ENCODE results near the gene HTR4.

Gene HTR4

DNA sequence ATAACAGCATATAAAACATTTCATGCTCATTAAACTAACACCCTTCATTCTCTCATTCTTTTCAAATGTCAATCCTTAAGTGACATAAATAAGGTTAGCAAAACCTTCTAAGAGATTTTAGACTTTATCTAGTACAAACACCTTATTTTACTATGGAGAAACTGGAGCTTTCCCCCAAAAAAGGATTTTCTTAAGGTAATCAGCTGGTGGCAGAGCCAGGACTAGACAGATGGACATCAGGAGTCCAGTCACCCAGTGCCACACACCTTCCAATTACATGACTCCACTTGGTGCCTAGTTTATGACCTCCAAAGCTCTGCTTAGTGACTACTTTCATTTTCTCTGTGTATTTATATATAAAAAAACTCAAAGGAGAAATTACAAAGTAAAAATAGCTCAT, 70.2 kb downstream of the HTR4 start:
- Histone ChIP-seq H3K36me3 (ENCODE audit: control insufficient read depth, insufficient read depth, low read length) (no peaks in the 10 kb centered on the region), H3K4me3 (ENCODE audit: low read length) (no peak overlapping the region), H3K9me3 (ENCODE audit: control insufficient read depth, low read length) (no peaks in the 10 kb centered on the region), H3K9ac (ENCODE audit: low read length) (no peak overlapping the region), H3K4me1 (ENCODE audit: control insufficient read depth, insufficient read depth, low read length) (no peaks in the 10 kb centered on the region), H3K27me3 (ENCODE audit: control insufficient read depth, insufficient read depth, low read length) (no peaks in the 10 kb centered on the region)

DNA sequence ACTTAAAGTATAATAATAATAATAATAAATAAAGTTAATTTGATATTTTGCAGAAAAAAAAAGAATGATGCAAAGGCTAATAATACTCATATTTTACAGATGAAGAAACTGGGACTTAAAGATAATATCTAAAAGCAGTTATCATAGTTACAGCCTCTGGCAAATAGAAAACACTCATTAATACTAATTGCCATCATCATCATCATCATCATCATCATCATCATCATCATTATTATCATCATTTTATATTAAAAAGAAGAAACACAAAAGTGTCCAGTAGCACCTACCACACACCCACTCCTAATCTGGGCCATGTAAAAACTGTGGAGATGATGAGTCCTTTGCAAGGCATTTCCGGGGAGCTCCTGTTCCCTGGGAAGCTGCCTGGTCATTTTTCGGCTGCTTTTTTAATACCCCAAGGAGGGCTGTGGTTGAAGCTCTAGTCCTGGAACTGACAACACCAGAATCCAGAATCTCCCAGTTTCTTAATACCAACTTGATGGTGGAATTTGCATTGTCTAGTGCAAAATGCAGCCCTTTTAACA, 70.8 kb downstream of the HTR4 start:
- Histone ChIP-seq H3K27me3 (ENCODE audit: control insufficient read depth, insufficient read depth, low read length) (no peaks in the 10 kb centered on the region), H3K9ac (ENCODE audit: low read length) (no peak overlapping the region), H3K4me3 (ENCODE audit: low read length) (no peak overlapping the region), H3K4me1 (ENCODE audit: control insufficient read depth, insufficient read depth, low read length) (no peaks in the 10 kb centered on the region), H3K36me3 (ENCODE audit: control insufficient read depth, insufficient read depth, low read length) (no peaks in the 10 kb centered on the region), H3K9me3 (ENCODE audit: control insufficient read depth, low read length) (no peaks in the 10 kb centered on the region)

DNA sequence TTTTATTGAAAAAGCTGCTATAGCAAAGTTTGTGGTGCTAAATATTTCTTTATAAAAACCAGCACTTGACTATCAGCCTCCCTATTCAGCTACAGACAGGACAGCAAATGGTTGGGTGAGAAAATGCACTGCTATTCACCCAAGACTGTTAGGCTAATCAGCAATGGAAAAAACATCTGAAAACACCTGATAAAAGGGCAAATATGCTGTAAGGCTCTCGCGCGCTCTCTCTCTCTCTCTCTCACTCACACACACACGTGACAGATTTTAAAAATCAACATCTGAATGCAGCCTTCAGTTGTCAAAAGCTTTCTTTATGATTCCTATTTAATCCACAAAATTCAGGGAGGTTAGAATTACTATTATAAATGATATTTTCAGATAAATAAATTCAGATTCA, 80.2 kb downstream of the HTR4 start:
- H3K27me3 ChIP-seq (ENCODE audit: control insufficient read depth, insufficient read depth, low read length), result no peaks in the 10 kb centered on the region
- peaks cover 10% of the 10 kb centered on the region for H3K4me1 ChIP-seq (ENCODE audit: control insufficient read depth, insufficient read depth, low read length)
- H3K9me3 ChIP-seq (ENCODE audit: control insufficient read depth, low read length), result no peaks in the 10 kb centered on the region
- H3K36me3 ChIP-seq (ENCODE audit: control insufficient read depth, insufficient read depth, low read length), result no peaks in the 10 kb centered on the region
- no peak overlapping the region for H3K9ac ChIP-seq (ENCODE audit: low read length)
- H3K4me3 ChIP-seq (ENCODE audit: low read length), result no peak overlapping the region

DNA sequence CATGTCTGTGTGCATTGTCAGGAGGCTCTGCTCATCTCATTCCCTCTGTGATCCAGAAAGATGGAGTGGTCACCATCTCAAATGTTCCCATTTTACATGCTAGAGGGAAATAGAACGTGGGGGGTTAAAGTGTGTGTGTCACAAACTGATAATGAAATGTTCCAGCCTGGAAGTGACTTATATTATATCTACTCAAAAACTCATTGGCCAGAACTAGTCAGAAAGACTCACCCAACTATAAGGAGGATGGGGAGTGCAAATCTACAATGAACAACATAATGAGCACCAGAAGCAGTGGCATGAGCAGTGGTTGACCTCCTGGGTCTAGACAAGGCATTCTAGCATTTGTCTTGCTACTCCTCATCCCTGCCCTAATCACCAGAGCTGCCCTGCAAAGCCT, 81.0 kb downstream of the HTR4 start:
- H3K4me1 ChIP-seq (ENCODE audit: control insufficient read depth, insufficient read depth, low read length), result peaks cover 10% of the 10 kb centered on the region
- no peaks in the 10 kb centered on the region for H3K36me3 ChIP-seq (ENCODE audit: control insufficient read depth, insufficient read depth, low read length)
- H3K9me3 ChIP-seq (ENCODE audit: control insufficient read depth, low read length), result no peaks in the 10 kb centered on the region
- no peak overlapping the region for H3K4me3 ChIP-seq (ENCODE audit: low read length)
- H3K9ac ChIP-seq (ENCODE audit: low read length), result no peak overlapping the region
- no peaks in the 10 kb centered on the region for H3K27me3 ChIP-seq (ENCODE audit: control insufficient read depth, insufficient read depth, low read length)

DNA sequence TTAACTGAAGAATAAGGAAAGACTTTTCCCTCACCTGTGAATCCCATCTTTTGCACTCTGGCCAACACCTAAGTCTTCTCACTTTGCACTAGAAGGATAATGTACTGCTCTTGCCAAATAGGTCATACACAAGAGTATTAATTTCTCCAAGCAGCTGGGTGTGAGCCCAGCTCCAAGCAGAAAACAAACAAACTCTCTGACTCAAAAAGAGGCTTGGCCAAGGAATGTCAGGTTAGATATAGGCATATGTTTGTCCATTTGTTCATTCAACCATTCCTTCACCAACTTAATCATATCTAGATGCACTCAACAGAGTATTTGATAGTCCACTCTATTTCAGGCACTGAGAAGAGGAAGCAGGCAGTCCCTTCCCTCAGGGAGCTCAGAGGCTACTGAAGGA, 84.4 kb downstream of the HTR4 start:
- Histone ChIP-seq H3K9me3 (ENCODE audit: control insufficient read depth, low read length) (no peaks in the 10 kb centered on the region), H3K4me1 (ENCODE audit: control insufficient read depth, insufficient read depth, low read length) (peaks cover 10% of the 10 kb centered on the region), H3K9ac (ENCODE audit: low read length) (no peak overlapping the region), H3K27me3 (ENCODE audit: control insufficient read depth, insufficient read depth, low read length) (no peaks in the 10 kb centered on the region), H3K36me3 (ENCODE audit: control insufficient read depth, insufficient read depth, low read length) (no peaks in the 10 kb centered on the region), H3K4me3 (ENCODE audit: low read length) (no peak overlapping the region)

DNA sequence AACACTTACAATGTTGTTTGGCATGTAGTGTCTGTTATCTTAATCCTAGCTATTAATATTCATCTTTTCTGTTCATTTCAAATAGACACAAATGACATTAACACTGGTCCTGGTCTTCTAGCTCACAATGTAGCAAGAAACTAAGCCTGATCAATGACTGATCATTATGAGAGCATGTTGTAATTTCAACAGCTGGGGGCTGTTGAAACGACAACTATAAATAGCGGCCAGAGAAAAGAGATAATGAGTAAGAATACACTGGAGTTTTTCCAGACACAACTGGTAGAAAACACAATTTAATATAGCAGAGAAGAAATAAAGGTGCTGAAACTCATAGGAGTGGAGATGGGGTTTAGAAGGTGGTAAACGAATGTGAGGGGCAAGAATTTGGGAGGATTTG, 89.2 kb downstream of the HTR4 start:
- Histone ChIP-seq H3K27me3 (ENCODE audit: control insufficient read depth, insufficient read depth, low read length) (no peaks in the 10 kb centered on the region), H3K4me3 (ENCODE audit: low read length) (no peak overlapping the region), H3K9ac (ENCODE audit: low read length) (no peak overlapping the region)

DNA sequence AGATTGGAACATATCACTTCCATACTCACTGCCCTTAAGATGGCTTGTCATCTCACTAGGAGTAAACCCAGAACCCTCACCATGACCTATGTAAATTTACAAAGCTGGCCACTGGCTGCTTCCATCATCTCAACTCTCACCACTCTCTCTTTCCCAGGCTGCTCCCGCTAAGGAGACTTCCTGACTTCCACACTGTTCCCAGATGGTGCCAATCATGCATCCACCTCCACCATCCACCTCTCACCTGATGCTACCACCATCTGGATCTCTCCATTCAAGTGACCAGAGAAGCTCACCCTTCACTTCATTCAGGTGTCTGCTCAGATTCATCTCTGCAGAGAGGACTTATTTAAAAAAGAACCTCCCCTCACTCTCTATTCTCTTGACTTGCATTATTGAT, 91.3 kb downstream of the HTR4 start:
- H3K4me1 ChIP-seq (ENCODE audit: control insufficient read depth, insufficient read depth, low read length), result no peaks in the 10 kb centered on the region
- H3K36me3 ChIP-seq (ENCODE audit: control insufficient read depth, insufficient read depth, low read length), result no peaks in the 10 kb centered on the region
- H3K4me3 ChIP-seq (ENCODE audit: low read length), result no peak overlapping the region
- H3K27me3 ChIP-seq (ENCODE audit: control insufficient read depth, insufficient read depth, low read length), result no peaks in the 10 kb centered on the region
- no peak overlapping the region for H3K9ac ChIP-seq (ENCODE audit: low read length)
- H3K9me3 ChIP-seq (ENCODE audit: control insufficient read depth, low read length), result no peaks in the 10 kb centered on the region

More for the DNA sequence above, 89.2 kb downstream of the HTR4 start:
- H3K36me3 ChIP-seq (ENCODE audit: control insufficient read depth, insufficient read depth, low read length), result no peaks in the 10 kb centered on the region
- peaks cover 6% of the 10 kb centered on the region for H3K4me1 ChIP-seq (ENCODE audit: control insufficient read depth, insufficient read depth, low read length)
- no peaks in the 10 kb centered on the region for H3K9me3 ChIP-seq (ENCODE audit: control insufficient read depth, low read length)

DNA sequence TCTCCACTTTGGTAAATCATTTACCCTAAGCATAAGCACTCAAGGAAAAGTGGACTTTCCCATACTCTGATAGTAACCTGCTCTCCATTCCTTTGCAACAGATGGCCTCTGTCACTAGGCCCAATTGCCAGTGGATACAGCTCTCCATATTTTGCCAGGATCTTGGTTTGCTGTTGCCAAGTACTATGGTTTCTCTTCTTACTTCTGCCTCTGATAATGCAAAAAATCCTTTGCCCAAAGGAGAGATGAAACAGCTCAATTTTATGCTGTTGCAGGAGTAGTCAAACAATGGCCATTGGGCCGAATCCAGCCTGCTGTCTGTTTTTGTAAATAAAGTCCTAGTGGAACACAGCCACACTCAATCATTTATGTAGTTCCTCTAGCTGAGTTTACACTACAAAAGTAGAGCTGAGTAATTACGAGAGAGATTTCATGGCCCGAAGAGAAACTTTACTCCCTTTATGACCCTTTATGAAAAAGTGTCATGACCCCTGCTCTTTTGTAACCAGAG, 92.5 kb downstream of the HTR4 start:
- Histone ChIP-seq H3K27me3 (ENCODE audit: control insufficient read depth, insufficient read depth, low read length) (no peaks in the 10 kb centered on the region), H3K9ac (ENCODE audit: low read length) (no peak overlapping the region), H3K9me3 (ENCODE audit: control insufficient read depth, low read length) (no peaks in the 10 kb centered on the region), H3K4me1 (ENCODE audit: control insufficient read depth, insufficient read depth, low read length) (no peaks in the 10 kb centered on the region), H3K4me3 (ENCODE audit: low read length) (no peak overlapping the region), H3K36me3 (ENCODE audit: control insufficient read depth, insufficient read depth, low read length) (no peaks in the 10 kb centered on the region)

DNA sequence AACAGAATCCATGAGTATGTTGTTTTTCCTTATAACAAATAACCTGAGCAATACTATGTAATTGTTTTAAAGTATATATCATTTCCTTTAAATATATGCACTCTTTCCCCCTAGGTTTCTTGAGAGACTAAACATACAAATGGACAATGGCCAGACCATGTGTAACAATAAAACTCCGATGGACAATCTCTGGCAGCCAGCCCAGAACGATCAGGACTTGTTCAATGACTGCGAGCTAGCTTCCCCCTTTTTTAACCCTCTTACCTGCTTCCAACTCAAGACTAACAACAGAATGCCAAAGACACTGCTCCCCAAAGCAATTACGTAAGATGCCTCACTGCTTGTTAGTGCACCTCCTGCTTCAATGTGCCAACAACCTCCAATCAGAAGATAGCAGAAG, 94.9 kb downstream of the HTR4 start:
- no peaks in the 10 kb centered on the region for H3K4me1 ChIP-seq (ENCODE audit: control insufficient read depth, insufficient read depth, low read length)
- no peak overlapping the region for H3K9ac ChIP-seq (ENCODE audit: low read length)

DNA sequence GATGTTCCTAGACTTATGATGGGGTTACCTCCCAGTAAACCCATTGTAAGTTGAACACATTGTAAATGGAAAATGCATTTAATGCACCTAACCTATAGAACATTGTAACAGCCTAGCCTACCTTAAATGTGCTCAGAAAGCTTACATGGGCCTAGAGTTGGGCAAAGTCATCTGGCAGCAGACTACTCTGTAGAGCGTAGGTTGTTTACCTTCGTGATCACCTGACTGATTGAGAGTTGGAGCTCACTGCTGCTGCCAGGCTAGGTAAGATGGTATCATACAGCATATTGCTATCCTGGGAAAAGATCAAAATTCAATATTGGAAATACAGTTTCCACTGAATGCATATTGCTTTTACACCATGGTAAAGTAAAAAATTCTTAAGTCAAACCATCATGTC, 95.4 kb downstream of the HTR4 start:
- Histone ChIP-seq H3K9ac (ENCODE audit: low read length) (no peak overlapping the region), H3K4me3 (ENCODE audit: low read length) (no peak overlapping the region), H3K4me1 (ENCODE audit: control insufficient read depth, insufficient read depth, low read length) (no peaks in the 10 kb centered on the region), H3K36me3 (ENCODE audit: control insufficient read depth, insufficient read depth, low read length) (no peaks in the 10 kb centered on the region), H3K9me3 (ENCODE audit: control insufficient read depth, low read length) (no peaks in the 10 kb centered on the region), H3K27me3 (ENCODE audit: control insufficient read depth, insufficient read depth, low read length) (no peaks in the 10 kb centered on the region)

More for the DNA sequence above, 94.9 kb downstream of the HTR4 start:
- Histone ChIP-seq H3K36me3 (ENCODE audit: control insufficient read depth, insufficient read depth, low read length) (no peaks in the 10 kb centered on the region), H3K27me3 (ENCODE audit: control insufficient read depth, insufficient read depth, low read length) (no peaks in the 10 kb centered on the region), H3K9me3 (ENCODE audit: control insufficient read depth, low read length) (no peaks in the 10 kb centered on the region), H3K4me3 (ENCODE audit: low read length) (no peak overlapping the region)

DNA sequence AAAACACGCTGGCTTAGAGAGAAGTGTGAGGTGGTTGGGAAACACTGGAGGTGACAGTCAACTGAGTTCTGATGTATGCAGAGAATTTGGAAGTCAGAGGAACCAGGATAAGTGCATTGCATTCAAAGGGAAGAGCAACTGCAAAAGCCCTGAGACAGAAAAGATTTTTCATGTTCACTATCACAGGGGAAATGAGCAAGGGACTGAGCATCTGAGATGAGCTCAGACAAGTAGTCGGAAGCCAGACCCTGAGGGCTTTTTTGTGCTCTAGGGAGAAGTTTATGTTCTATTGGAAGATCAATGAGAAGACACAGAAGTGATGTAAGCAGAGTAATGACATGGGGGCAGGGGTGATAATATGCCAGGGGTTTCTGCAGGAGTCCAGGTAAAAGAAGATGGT, 97.5 kb downstream of the HTR4 start:
- H3K9me3 ChIP-seq (ENCODE audit: control insufficient read depth, low read length), result no peaks in the 10 kb centered on the region
- H3K36me3 ChIP-seq (ENCODE audit: control insufficient read depth, insufficient read depth, low read length), result no peaks in the 10 kb centered on the region
- H3K27me3 ChIP-seq (ENCODE audit: control insufficient read depth, insufficient read depth, low read length), result no peaks in the 10 kb centered on the region
- no peaks in the 10 kb centered on the region for H3K4me1 ChIP-seq (ENCODE audit: control insufficient read depth, insufficient read depth, low read length)
- no peak overlapping the region for H3K4me3 ChIP-seq (ENCODE audit: low read length)
- H3K9ac ChIP-seq (ENCODE audit: low read length), result no peak overlapping the region

DNA sequence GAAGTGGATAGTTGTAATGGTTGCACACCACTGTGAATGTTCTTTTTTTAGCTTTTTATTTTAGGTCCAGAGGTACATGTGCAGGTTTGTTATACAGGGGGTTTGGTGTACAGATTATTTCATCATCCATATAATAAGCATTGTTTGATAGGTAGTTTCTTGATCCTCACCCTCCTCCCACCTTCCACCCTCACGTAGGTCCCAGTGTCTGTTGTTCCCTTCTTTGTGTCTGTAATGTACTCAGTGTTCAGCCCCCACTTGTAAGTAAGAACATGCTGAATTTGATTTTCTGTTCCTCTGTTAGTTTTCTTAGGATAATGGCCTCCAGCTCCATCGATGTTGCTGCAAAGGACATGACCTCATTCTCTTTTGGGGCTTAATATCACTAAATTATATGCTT, 99.7 kb downstream of the HTR4 start:
- H3K4me3 ChIP-seq (ENCODE audit: low read length), result no peak overlapping the region
- no peaks in the 10 kb centered on the region for H3K4me1 ChIP-seq (ENCODE audit: control insufficient read depth, insufficient read depth, low read length)
- H3K36me3 ChIP-seq (ENCODE audit: control insufficient read depth, insufficient read depth, low read length), result no peaks in the 10 kb centered on the region

DNA sequence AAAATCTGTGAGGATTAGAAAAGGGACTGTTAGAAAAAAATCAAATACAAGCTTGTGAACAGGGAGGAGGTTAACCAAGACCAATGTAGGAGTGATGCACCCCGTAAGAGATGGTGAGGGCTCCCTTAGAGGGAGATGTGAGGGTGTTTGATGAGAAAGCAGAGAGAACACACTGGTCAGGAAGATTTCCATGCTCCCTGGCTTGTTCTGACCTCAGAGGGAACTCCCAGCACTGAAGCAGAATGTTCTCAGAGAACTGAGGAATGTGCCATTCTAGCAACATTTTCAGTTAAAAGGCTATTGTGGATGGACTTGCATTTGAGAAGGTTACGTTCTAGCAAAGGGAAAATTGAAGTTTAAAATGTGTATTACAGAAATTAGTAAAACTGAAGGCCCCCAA, 110.6 kb downstream of the HTR4 start:
- no peak overlapping the region for H3K4me3 ChIP-seq (ENCODE audit: low read length)
- no peaks in the 10 kb centered on the region for H3K9me3 ChIP-seq (ENCODE audit: control insufficient read depth, low read length)
- no peaks in the 10 kb centered on the region for H3K36me3 ChIP-seq (ENCODE audit: control insufficient read depth, insufficient read depth, low read length)
- no peak overlapping the region for H3K9ac ChIP-seq (ENCODE audit: low read length)
- H3K27me3 ChIP-seq (ENCODE audit: control insufficient read depth, insufficient read depth, low read length), result no peaks in the 10 kb centered on the region
- no peaks in the 10 kb centered on the region for H3K4me1 ChIP-seq (ENCODE audit: control insufficient read depth, insufficient read depth, low read length)

More for the DNA sequence above, 99.7 kb downstream of the HTR4 start:
- no peaks in the 10 kb centered on the region for H3K27me3 ChIP-seq (ENCODE audit: control insufficient read depth, insufficient read depth, low read length)
- no peak overlapping the region for H3K9ac ChIP-seq (ENCODE audit: low read length)
- H3K9me3 ChIP-seq (ENCODE audit: control insufficient read depth, low read length), result no peaks in the 10 kb centered on the region

All from mucosa of stomach (tissue), 1 donor.